Stimulated activated CD8-positive, alpha-beta memory T cell treated with anti-CD3 and anti-CD28 coated beads, Interleukin-12 subunit alpha, Interleukin-12 subunit beta, amount 100 ng/mL, for 24 hours (primary cell): Measurements from ENCODE around the gene DCHS1.

Experiments
- DNase-seq: peaks from one replicate; pipeline ENCODE4 v3.0.0-alpha.2; 2020; ENCODE audit errors: extremely low read depth

DCHS1 gene

DNA sequence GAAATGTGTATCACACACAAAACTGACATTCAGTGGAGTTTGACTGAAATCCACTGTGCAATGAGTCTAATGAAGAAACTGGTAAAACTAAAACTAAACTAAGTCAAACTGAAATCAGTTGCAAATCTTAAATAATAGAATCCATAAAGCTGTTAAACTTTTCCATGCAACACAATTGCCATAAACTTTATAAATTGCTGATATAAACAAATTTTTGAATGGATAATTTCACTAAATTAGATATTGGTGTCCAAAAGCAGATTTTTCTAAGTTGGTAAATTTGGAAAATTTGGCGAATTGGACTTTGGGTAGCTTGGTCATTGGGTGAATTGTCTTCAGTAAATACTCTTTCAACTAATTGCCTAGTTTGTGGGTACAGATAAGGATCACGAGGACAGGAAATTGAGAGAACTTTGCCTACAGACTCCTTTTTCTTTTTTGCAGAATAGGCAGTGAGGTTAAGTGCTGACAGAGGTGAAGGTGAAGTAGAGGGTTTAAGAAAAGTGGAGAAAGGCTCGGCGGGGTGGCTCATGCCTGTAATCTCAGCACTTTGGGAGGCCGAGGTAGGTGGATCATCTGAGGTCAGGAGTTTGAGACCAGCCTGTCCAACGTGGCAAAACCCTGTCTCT lies 14.7 kb upstream of the DCHS1 start:
- DNase-seq: no peak

GRCh38 chr11:6667733-6668374 lies 12.2 kb upstream of the DCHS1 start:
- no peak for DNase-seq

DNA sequence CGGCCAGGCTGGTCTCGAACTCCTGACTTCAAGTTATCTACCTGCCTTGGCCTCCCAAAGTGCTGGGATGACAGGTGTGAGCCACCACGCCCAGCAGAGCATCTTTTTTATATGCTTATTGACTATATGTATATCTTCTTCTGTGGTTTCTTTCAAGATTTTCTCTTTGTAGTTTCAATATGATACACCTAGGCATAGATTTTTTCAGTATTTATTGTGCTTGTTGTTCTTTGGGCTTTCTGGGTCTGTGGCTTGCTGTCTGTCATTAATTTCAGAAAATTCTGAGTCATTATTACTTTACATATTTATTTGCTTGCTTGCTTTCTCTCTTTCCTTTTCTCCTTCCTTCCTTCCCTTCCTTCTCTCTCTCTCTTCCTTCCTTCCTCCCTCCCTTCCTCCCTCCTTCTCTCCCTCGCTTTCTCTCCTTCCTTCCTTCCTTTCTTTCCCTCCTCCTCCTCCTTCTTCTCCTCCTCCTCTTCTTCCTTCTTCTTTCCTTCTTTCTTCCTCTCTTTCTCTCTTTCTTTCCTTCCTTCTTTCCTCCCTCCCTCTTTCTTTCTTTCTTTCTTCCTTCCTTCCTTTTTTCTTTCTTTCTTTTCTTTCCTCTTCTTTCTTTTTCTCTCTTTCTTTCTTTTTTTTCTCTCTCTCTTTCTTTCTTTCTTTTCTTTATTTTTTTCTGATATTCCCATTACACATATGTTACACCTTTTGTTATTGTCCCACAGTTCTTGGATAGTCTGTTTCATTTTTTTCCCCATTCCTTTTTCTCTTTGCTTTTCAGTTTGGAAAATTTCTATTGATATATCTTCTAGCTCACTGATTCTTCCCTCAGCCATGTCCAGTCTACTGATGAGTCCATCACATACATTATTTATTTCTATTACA lies 10.9 kb upstream of the DCHS1 start:
- no peak for DNase-seq

- DNase-seq: no peak
Observed at GRCh38 chr11:6664551-6664950, 8.9 kb upstream of the DCHS1 start.

DNA sequence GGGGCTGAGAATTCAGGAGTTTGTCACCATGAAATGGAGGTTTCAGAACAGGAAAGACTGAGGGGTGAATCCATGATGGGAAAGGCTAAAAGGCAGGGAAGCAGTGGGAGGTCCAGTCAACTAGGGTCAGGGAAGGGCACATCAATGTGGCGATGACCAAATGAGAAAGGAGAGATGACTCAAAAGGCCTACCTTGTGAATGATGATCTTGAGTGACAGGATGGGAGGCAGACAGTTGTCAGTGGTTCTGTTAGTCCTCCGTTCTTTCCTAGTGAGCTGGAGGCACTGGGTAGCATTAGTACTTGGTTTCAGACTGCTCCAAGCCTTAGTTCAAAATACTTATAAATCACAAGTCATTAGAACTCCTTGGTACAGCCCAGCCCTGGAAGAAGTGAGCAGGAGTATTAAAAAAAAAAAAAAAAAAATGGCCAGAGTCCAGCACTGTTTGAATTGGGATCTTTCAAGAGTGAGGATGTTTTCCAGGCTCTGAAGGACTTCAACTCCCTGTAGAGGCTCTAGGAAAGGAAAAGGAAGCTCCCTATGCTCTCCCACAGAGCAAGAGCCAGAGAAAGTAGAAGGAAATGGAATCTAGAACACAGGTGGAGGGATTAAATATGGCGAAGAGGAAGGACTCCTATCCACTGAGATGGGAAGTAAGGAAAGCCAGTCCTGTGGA lies 8.3 kb upstream of the DCHS1 start:
- no peak for DNase-seq

DNA sequence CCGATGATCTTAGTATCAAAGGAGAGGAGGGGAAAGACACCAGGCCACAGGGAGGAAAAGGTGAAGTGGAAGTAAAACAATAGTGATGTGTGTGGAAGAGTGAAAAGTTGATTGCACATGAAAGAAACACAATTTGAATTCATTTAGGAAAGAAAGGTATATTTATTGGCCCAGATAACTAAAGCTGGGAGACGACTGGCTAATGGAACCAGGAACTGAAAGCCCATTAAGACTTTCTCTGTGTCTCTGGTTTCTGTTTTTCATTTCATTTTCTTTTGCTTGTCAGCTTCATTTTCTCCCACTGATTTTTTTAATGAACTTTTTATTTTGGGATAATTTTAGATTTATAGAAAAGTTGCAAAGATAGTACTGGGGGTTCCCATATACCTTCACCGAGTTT lies 5.1 kb upstream of the DCHS1 start:
- no peak for DNase-seq

DNA sequence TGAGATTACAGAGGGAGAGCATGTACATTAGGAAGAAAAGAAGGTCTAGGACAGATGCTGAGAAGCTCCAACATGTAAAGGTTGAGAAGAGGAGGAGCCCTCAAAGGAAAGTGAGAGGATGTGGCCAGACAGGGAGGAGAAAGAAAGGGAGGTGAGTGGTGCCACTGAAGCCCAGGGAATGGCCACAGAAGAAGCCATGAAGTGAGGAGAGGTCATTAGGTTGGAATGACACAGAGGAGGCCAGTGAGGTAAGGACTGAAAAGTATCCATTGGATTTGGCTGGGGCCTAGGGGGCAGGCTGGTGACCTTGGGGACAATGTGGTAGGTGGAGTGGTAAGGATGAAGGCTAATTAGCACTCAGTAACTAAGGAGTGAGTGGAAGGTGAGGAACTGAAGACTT lies 3.0 kb upstream of the DCHS1 start:
- no peak for DNase-seq

DNA sequence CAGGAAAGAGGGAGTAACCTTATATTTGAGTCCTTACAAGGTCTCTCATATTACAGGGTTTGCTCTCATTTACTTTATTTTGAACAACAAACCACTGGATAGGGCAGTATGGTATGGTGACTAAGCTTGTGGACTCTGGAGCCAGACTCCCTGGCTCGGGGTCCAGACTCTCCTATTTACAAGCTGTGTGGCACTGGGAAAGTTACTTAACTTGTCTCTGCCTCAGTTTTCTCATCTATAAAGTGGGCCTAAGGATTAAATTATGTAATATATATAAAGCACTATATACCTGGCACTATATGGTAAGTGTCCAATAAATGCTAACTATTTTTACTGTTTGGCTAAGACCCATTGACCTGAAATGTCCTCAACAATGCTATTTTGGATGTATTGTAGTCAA lies 1.7 kb upstream of the DCHS1 start:
- no peak for DNase-seq

DNA sequence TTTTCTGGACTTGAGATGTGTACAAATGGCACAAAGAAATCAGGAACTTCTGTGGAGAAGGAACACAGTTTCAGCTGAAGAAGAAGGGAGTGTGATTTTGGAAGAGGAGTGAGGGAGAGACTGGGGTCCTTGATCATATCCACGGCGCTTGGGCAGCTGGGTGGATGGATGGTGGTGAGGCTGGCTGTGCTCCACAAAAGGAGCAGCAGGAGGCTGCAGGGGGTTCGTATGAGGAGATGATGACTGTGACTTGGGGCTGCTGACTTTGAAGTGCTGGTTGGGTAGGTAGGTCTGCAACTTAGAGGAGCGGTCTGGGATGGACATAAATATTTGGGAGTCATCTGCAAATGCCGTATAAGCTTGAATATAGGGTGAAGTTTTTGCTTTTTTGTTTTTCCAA lies 1.3 kb upstream of the DCHS1 start:
- no peak for DNase-seq

GRCh38 chr11:6656584-6656915 lies 941 bp upstream of the DCHS1 start:
- DNase-seq: no peak

DNA sequence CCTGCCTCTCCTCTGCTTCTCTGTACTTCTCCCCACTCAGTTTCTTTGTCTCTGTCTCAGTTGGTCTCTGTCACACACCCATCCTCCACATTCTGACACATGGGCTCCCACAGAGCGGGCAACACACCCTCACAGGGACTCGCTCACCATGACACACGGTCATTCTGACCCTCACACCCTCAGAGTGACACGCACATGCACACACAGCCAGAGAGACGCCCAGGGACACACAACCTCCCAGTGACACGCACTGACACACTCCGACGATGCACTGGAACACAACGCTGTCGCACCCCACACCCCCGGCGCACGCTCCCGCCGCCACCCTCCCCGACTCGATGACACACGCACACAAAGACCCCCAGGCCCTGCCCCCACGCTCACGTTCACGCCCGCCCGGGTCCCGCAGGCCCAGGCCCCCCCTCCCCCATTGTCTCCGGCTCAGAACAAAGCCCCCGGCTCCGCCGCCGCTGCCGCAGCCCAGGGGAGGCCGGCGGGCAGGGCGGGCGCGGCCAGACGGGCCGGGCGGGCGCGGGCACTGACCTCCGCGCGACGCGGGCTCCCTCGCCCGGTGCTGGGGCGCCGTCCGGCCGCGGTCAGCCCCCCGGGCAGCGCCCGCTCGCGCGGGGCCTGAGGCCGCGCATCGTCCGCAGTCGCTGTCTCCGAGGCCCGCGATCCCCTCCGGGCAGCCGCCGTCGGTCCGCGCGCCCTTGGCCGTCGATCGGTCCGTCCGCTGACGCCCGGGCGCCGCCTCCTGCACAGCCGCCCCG lies 404 bp downstream of the DCHS1 start:
- DNase-seq: no peak

GRCh38 chr11:6654281-6655019 lies 1.2 kb downstream of the DCHS1 start:
- DNase-seq: no peak

GRCh38 chr11:6653656-6654055 lies 2.0 kb downstream of the DCHS1 start:
- DNase-seq: no peak

DNA sequence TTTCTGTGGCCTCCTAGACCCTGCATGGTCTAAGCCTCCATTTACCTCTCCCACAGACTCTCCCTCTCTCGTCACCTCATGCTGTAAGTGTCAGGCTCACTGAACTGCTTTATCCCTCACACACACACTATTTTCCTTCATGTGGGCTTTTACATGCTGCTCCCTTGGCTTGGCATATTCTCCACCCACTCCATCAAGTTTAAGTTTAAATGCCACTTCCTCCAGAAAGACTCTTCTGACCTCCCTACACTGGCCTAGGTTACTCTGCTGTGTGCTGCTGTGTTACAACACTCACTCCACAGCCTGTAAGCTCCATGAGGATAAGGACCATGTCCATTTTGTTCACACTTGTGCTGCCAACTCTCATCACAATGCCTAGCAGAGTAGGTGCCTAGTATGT lies 2.5 kb downstream of the DCHS1 start:
- DNase-seq: no peak

- DNase-seq: no peak
Observed at GRCh38 chr11:6652182-6652581, 3.4 kb downstream of the DCHS1 start.

DNA sequence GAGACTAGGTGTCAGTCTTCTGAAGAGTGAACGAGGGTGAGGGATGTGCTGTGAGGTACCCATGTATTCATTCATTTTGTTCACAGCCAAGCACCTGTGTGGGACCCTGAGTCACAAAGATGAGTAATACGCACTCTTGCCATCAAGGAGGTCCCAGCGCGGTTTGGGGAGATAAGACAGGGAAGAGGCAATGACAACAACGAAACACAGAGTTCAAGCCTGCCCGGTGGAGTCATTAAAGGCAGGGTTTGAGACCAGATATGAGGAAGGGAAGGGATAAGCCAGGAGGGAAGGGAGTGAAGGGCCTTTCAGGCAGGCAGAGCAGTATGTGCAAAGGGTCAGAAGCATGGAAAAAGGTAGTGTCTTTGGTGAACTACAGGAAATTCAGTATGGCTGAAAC lies 4.6 kb downstream of the DCHS1 start:
- DNase-seq: no peak

DNA sequence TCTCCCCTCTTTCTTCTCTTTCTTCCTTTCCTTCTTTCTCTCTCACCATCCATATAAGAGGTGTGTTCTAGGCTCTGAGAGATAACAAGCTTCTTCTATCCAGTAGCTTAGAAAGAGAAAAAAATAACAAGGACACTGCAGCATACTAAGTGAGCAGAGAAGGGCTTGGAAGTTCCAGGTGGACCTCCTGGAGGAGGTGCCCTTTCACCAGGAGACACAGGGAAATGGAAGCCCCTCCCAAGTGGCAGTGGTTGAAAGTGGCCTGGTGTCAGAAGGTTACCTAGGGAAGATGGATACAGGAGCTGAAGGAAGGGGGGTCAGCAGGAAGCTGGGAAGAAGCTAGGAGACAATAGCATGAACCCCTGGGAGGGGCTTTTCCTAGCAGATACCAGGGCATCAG lies 5.5 kb downstream of the DCHS1 start:
- no peak for DNase-seq

DNA sequence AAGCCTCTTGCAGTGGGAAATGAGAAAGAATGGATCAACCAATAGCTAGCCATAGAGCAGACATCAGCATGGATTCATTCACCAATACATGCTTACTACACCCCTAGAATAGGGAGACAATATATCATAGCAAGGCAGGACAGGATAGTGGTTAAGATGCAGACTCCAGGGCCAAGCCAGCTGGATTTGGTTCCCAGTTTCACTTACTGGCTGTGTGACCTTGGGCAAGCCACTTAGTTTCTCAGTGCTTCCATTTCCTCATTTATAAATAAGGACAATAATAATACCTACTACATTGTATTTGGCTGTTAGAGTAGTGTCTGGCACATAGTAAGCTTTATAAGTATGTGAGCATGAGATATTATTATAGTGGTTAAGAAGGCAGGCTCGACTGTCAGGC lies 7.1 kb downstream of the DCHS1 start:
- no peak for DNase-seq

- DNase-seq: no peak
Observed at GRCh38 chr11:6647836-6648235, 7.8 kb downstream of the DCHS1 start.

DNA sequence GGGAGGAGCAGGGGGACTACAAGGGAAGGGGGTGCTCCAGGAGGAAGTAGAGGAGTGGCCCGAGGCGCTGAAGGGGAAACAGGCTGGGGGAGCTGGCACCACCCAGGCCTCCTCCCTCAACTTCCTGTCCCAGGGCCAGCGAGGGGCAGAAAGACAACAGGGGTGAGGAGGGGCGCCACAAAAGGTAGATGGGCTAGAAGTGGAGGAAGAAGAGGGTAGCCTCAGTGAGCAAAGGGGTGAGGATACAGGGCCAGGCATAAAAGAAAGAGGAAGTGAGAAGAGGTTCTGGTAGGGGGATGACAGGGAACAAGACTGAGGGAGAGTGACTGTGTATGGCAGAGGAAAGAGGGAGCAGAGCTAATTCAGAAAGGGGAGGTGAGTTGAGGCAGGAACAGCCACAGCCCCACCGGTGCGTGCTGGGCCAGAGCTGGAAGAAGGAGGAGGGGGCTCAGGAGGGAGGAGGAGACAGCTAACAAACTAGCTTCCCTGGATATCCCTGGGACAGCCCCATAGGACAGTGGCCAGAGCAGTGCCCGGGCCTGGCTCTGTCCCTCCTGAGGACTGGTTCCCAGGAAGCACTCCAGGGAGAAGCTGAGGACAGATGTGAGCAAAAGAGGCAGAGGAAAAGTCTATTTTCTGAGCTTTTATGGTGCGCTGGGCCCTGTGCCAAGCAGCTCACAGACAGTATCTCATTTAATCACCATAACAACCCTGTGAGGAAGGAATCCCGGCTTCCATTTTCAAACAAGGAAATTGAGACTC lies 8.5 kb downstream of the DCHS1 start:
- no peak for DNase-seq

DNA sequence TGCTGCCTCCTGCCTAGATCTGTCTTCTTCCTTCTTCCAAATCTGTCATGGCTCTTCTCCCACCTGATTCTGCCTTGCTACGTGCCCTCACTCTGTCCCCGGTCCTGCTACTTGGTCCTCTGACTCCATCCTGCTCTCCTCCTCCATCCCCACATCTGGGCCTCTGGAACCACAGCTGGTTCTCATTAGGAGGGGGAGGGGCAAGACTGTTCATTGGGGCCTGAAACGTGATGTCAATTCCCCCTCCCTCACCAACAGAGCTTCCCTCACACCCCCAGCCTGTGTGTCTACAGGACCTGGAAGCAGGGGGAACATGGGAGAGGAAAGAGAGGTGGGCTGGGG lies 9.1 kb downstream of the DCHS1 start:
- DNase-seq: no peak
